Epidermal melanocyte (primary cell): ENCODE measurements around the gene B3GALT2.
"Not testable (repeated sequence)": the region's sequence is repeated elsewhere in the genome, so short reads cannot be mapped to it uniquely, and the experiment has no call there.

ENCODE experiments used
- DNase-seq: peaks from one replicate; pipeline ENCODE4 v3.0.0; 2011; ENCODE audit warnings: low spot score; ENCODE audit not compliant: insufficient read length

B3GALT2 gene, protein sequence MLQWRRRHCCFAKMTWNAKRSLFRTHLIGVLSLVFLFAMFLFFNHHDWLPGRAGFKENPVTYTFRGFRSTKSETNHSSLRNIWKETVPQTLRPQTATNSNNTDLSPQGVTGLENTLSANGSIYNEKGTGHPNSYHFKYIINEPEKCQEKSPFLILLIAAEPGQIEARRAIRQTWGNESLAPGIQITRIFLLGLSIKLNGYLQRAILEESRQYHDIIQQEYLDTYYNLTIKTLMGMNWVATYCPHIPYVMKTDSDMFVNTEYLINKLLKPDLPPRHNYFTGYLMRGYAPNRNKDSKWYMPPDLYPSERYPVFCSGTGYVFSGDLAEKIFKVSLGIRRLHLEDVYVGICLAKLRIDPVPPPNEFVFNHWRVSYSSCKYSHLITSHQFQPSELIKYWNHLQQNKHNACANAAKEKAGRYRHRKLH

DNA sequence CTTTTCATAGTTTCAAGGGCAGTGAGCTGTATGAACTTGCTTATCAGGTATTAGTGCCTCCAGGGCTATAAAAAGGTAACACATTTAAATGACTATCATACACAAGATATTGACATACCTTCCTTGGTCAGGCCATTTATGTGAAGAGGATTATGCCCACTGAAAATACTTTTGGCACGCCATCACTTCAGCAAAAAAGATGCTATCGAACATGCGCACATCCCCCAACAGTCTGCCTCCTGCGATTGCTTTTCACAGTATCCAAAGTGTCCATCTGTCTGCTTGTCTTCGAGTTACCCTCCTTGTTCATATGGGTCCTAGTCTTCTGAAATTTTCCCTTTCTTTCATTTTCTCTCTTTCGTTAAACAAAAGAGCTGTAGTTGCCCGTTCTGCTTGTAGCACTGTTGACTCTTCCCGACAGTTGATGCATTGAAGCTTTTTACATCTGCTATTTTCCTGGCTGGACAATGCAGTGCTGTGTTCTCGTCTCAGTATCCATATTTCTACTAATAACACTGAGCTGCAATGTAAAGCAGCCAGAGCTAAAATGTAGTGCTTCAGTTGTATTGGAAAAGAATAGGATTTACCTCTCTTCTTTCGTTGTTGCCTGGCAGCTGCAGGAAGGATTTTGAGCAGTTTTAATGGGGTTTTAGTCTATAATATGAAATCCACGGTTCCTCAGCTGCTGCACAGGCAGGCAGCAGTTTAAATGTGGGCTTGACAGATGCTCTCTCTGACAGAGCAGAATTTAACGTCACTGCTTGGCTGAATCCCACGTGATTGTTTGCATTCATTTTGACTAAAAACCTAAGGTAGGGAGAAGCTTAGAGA lies at the start of gene B3GALT2:
Gene B3GALT2, minus strand, starts transcription at position 713 of the 831 bp plus-strand sequence. CDS start 5,051 bp downstream, outside the sequence.
- DNase-seq: no peak

DNA sequence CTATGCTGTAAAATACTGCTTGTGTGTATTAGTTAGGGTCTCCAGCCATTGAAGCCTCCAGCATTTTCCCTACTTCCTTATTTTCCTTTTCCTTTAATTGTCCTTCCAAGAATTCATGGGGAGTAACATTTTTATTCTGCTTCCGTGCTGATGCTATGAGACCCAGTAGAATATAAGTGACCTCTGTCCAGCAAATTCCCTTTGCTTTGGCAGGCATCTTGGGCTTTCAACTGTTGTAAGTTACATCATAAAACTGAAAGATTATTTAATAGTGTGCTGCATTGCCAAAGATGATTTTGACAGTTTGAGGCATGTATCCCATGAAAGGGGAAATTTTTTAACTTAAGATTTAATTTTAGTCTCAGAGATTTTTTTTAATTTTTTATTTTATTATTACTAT lies 48.1 kb upstream of the B3GALT2 start:
- no peak for DNase-seq

DNA sequence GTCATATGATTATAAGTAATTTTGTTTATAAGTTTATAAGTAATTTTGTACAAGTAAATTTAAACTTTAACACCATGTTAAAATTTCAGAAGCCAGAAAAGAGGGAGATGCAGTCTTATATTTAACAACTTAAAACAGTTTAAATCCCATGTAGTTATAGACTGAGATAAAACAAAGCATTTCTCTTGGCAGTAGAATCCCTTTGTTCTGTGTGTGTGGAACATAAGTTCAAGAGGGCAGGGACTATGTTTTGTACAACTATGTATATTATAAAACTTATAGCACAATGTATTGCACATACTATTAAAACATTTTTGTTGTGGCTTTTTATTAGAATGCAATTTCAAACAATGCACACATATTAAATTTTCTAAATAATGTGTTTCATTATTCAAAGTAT lies 44.7 kb upstream of the B3GALT2 start:
- DNase-seq: not testable (repeated sequence)

DNA sequence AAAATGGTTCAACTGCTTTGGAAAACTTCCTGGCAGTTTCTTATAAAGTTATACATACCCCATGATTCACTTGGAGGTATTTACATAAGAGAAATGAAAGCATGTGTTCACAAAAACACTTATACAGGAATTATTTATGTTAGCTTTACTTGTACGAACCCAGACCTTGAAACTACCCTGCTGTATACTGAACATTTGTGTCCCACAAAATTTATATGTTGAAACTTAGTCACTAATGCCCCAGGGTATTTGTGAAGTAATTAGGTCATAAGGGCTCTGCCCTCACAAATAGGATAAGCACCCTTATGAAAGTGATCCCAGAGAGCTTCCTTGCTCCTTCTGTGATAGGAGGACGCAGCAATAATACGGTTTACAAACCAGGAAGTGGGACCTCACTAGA lies 42.7 kb upstream of the B3GALT2 start:
- DNase-seq: no peak

GRCh38 chr1:193222056-193222615 lies 35.7 kb upstream of the B3GALT2 start:
- no peak for DNase-seq

GRCh38 chr1:193221651-193222050 lies 35.2 kb upstream of the B3GALT2 start:
- peak; percentile 28 for DNase-seq

DNA sequence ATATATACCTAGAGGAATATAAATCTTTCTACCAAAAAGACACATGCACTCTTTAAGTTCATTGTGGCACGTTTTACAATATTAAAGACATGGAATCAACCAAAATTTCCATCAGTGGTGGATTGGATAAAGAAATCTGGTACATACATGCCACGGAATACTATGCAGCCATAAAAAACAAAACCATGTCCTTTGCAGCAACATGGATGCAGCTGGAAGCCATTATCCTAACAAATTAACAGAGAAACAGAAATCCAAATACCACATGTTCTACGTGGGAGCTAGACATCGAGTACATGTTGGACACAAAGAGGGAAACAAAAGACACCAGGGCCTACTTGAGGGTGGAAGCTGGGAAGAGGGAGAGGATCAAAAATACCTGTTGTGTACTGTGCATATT lies 33.0 kb upstream of the B3GALT2 start:
- DNase-seq: no peak

- DNase-seq: no peak
Measured at GRCh38 chr1:193216920-193217319, 30.5 kb upstream of the B3GALT2 start.

DNA sequence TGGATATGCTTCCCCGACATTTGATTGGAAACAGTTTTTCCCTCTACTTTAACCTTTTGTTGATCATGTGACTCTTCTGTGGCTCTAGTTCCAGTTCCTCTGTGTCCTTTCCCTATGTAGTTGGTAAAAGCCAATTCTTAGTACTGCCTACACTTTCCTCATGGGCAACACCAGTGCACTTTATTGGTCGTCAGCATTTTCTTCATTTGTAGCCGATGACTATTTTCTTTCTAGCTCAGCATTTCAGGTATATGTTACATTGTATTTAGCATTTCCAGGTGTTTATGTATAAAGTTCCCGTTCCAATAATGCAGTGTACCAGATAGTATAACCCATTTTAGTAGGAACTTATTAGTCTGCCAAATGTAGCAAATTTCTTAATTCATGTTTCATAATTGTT lies 27.6 kb upstream of the B3GALT2 start:
- no peak for DNase-seq

DNA sequence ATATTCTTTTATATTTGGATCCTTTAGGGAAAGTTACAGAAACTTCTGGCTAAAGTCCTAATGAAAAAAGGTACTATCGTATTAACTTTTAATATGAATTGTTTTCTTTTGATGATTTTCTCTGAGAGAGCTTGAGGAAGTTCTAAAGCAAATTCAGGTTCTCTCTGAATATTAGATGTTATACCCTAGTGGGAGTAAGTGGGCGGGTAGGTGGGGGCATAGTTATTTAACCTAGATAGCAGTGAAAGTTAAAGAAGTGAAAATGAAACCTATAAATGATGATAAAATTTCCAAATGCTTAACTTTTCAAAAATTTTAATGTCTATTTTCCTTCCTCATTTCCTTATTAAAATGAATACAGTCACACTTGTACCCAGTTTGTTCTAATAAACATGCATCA lies 26.2 kb upstream of the B3GALT2 start:
- DNase-seq: no peak

DNA sequence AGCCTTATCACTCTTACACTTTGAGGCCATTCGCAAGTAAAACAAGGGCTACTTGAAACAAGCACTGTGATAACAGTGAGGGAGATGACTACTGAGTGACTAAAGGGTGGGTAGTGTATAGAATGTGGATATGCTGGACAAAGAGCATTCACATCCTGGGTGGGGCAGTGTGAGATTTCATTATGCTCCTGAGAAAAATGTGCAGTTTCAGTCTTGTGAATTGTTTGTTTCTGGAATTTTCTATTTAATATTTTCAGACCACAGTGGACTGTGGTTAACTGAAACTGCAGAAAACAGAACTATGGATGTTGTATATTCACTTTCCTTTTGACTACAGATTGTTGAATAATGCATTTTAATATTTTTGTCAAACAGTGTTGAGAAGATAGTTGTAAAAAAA lies 25.1 kb upstream of the B3GALT2 start:
- no peak for DNase-seq

DNA sequence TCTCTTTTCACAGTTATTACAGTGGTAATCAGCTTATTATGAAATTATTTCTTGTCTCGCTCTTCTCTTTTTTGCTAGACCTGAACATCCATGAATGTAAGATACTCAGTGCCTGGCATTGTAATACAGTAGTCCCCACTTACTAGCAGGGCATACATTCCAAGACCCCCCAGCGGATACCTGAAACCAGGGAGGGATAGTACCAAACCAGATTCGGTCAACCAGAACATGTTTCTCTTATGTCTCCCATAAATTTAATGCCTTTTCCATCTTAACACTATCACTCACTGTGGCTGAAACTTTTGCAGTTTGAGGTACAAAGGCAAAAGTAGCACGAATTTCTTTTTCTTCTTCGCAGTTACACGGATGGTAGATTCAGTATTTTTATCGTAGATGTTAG lies 24.6 kb upstream of the B3GALT2 start:
- no peak for DNase-seq

DNA sequence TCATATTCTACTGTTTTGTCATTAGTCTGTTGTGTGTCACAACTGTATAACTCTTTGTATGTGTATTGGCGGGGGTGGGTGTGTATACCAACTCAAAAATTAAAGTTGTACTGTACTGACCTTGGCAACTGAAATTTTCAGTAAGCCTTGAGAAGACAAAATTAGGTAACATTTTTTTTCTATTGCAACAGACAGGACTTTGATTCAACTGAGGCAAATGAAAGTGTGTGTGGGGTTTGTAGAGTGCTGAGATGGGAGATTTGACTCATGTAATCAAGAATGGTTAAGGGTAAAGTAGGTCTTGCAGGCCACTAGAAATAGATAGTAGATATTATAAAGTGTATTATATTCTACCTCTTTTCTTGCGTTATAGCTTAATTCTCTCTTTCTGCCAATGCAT lies 14.6 kb upstream of the B3GALT2 start:
- DNase-seq: no peak

DNA sequence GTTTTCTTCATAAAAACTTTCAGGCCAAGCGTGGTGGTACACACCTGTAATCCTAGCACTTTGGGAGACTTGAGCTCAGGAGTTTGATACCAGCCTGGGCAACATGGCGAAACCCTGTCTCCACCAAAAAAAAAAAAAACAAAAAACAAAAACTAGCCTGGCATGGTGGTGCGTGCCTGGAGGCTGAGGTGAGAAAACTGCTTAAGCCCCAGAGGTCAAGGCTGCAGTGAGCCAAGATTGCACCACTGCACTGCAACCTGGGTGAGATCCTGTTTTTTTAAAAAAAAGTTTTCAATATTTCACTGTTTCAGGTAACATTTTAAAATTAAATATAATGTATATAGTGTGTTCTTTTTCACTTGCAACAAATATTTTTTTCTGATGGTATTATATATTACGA lies 13.5 kb upstream of the B3GALT2 start:
- no peak for DNase-seq

GRCh38 chr1:193192586-193192985 lies 6.2 kb upstream of the B3GALT2 start:
- DNase-seq: no peak

DNA sequence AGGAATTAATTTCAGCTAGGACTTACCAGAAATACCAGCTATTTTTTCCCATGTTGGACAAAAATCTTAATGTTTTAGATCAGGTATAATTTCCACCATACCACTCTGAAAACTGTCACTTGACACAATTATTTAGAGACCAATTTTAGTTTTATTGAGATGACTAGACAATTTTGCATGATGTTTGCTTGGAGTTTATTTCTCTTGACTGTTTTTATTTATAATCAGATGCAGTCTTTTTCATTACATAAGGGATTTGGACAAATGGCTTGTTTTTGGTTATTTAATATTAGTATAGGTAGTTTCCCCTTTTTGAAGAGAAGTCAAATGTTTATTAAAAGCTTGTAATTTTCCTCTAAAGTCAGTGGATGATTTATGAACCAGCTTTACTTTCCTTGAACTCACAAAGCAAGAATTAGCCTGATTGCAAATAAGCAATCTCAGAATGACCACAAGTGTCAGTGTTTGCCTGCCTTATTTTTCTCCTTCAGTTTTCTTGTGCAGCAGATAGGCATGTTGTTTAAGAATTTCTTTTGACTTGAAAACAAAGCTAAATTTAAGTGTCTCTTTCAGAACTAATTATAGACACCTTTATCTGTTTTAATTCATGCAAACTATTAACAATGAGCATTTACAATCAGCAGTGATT lies 3.8 kb upstream of the B3GALT2 start:
- no peak for DNase-seq

- DNase-seq: no peak
Measured at GRCh38 chr1:193189442-193190095, 3.2 kb upstream of the B3GALT2 start.

- not testable (repeated sequence) for DNase-seq
Measured at GRCh38 chr1:193188915-193189314, 2.5 kb upstream of the B3GALT2 start.

GRCh38 chr1:193187114-193187513 lies 701 bp upstream of the B3GALT2 start:
- DNase-seq: no peak

DNA sequence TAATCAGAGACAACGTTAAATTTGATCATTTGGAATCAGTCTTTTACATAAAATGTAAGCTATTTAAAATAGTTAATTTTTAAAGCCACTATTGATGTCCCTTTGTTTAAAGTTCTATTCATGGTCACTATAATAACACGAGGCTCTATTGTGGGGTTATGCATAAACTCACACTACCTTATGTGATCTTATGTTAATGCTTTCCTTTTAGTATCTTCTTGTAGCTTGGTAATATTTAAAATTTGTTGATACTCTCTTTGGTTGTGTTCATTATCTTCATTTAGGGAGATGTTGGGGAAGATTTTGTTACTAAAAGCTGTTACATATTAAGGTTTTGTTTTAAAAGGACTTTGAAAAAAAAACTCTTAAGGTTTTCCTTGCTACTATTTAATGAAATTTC lies 1.2 kb downstream of the B3GALT2 start:
- DNase-seq: no peak

GRCh38 chr1:193184776-193185175 lies 1.6 kb downstream of the B3GALT2 start:
- no peak for DNase-seq
